Renal cortical epithelial cell (primary cell): ENCODE measurements around the gene TLE6. TPM values are rescaled to one million over a fixed set of nuclear protein-coding genes. Genes with fewer than 3 reads are reported as not detected.
"Not testable (repeated sequence)": the region's sequence is repeated elsewhere in the genome, so short reads cannot be mapped to it uniquely, and the experiment has no call there.

Source experiments
- DNase-seq: peaks from one replicate; pipeline ENCODE4 v3.0.0-alpha.2; 2011; ENCODE audit warnings: low read depth
- total RNA-seq: library from RNA; depleted of rRNA; stranded (reverse); fragments of >200 nt; gene quantifications from 2 replicates; pipeline ENCODE4 v1.2.3, GENCODE V29; 2014

Gene TLE6
- total RNA-seq, 1 donor from 2014 or later: 1.6 TPM

DNA sequence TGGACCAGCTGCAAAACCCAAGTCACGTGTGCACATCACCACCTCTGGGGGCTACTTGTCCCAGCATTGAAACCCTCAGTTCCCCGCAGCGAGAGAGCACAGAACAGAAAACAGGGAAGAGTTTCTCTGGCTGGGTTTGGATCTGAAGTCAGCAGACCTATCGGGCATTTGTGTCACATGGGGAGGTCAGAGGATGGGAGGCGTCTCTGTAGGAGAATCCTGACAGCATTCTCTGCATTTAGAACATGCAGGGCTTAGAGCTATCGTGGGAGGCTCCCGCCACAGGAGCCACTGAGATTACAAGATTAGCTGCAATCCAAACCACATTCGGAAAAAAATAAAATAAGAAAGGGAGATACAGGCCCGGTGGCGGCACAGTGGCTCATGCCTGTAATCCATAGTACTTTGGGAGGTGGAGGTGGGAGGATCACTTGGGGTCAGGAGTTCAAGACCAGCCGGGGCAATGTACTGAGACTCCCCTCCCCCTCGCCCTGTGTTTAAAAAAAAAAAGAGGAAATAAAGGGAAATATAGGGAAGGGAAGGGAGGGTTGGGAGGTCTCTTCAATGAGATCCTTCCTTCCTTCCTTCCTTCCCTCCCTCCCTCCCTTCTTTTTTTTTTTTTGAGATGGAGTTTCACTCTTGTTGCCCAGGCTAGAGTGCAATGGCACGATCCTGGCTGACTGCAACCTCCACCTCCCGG is 2.9 kb upstream of the TLE6 start:
- no peak for DNase-seq

GRCh38 chr19:2976609-2977000 is 759 bp upstream of the TLE6 start:
- no peak for DNase-seq

DNA sequence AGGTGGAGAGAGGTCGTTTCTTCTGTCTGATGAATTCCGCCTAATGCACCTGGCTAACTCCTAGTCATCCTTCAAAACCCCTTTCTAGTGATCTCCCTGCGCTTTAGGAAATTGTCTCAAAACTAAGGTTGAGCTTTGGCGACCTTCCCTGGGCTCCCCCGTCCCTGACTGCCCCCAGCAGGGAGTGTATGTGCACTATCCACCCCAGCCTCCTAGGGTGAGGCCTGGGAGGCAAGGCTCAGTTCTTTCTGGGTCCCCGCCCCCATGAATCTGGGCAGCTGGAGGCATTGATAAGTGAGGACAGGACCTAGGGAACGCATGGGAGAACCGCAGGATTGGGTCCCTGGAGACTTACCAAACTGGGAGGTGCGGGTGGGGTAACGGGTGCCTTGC is 378 bp downstream of the TLE6 start:
- DNase-seq: no peak

DNA sequence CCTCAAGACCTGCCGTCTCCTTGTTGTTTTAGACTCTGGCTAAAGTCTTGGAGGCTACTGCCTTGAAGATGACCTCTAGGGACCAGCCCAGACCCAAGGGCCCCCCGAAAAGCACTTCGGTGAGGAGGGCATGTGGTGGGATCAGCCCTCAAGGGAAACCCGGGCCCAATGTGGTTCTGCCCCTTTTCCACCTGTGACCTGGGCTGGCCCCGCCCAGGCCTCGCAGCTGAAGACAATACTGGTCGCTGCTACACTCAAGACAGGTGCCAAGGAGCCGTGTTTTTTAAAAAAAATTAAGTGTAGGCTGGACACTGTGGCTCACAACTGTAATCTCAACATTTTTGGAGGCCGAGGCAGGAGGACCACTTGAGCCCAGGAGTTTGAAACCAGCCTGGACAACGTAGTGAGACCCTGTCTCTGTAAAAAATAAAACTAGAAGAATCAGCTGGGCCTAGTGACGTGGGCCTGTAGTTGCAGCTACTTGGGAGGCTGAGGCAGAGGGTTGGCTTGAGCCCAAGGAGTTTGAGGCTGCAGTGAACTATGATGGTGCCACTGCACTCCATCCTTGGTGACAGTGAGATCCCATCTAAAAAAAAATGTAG is 903 bp downstream of the TLE6 start:
- DNase-seq: no peak

- DNase-seq: no peak
Measured at GRCh38 chr19:2978772-2979171, 1.4 kb downstream of the TLE6 start.

DNA sequence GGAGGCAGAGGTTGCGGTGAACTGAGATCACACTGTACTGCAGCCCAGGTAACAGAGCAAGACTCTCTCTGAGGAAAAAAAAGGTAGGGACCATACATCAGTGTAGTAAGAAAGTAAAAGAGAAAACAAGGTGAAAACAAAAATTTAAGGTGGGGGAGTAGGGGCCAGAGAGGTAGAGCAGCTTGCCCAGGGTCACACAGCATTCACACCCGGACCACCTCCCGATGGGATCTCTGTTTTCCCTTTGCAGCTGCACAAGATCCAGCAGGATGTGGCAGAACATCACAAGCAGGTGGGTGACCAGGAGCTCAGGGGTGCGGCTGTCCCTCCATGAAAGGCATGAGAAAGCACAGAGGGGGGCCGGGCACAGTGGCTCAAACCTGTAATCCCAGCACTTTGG is 4.5 kb downstream of the TLE6 start:
- no peak for DNase-seq

- no peak for DNase-seq
Measured at GRCh38 chr19:2982561-2982960, 5.2 kb downstream of the TLE6 start.

DNA sequence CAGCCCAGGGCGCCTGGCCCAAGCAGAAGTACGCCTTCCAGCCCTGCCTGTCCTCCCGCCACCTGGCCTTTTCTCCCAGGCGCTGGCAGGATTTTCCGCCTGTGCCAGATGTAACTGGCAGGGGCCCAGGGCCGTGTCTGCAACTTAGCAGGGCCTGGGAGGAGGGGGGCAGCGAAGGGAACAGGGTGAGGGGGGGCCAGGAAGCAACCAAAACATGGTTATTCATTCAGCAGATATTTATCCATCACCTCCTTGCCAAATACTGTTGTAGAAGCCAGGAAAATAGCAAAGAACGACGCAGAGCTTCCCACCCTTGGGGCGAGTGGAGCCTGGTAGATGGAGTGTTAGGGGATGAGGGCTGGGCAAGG is 5.6 kb downstream of the TLE6 start:
- peak; percentile 27 for DNase-seq

- peak; percentile 46 for DNase-seq
Measured at GRCh38 chr19:2983351-2984214, 6.2 kb downstream of the TLE6 start.

DNA sequence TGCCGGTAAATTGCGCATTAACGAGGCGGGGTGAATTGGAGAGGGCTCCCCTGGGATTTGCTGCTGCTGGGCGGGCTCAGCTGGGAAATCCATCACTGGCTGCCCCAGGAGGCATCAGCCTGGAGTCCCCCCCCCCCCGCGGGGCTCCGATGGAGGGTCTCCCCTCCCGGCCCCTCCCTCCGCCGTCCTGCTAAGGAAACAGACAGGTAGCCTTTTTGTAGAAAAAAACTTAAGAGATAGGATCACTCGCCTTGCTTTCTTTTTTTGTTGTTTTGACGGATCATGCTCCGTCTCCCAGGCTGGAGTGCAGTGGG is 6.8 kb downstream of the TLE6 start:
- DNase-seq: no peak

DNA sequence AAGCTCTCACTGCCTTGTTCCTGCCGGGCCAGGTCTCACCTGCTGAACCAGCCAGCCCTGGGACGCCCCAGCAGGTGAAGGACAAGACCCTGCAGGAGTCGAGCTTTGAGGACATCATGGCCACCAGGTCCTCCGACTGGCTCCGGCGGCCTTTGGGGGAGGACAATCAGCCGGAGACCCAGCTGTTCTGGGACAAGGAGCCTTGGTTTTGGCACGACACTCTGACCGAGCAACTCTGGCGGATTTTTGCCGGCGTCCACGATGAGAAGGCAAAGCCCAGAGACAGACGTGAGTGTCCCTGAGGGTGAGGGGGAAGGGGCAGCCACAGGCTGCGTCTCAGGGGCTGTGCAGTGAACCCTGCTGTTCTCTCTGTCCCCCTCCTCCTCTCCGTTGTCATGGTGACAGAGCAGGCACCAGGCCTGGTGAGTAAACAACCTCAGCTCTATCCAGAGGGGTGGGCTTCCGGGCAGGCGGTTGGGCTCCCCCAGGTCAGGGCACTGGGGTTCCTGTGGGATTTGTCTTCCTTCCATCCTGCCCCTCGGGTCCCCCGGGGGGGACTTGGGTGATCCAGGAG is 9.7 kb downstream of the TLE6 start:
- DNase-seq: no peak

DNA sequence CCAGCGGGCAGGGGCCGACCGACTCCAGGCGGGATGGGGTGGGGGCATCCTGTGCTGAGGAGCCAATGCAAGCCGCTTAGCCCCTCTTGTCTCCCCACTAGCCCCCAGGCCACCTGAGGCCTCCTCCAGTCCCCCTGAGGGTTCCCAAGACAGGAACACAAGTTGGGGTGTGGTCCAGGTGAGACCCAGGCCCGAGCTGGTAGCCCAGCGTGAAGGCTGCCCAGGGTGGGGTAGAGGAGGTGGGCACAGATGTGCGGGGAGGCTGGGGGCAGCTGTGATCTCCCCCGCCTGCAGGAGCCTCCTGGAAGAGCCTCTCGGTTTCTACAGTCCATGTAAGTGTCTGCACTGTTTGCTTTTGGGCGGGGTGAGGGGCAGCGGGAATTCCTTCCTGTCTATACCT is 10.4 kb downstream of the TLE6 start:
- no peak for DNase-seq

GRCh38 chr19:2988568-2988967 is 11.2 kb downstream of the TLE6 start:
- no peak for DNase-seq

GRCh38 chr19:2989236-2989946 is 12.0 kb downstream of the TLE6 start:
- no peak for DNase-seq

- DNase-seq: not testable (repeated sequence)
Measured at GRCh38 chr19:2992333-2992732, 15.0 kb downstream of the TLE6 start.

GRCh38 chr19:2992958-2993357 is 15.6 kb downstream of the TLE6 start:
- DNase-seq: no peak

GRCh38 chr19:2993579-2993978 is 16.2 kb downstream of the TLE6 start:
- no peak for DNase-seq

DNA sequence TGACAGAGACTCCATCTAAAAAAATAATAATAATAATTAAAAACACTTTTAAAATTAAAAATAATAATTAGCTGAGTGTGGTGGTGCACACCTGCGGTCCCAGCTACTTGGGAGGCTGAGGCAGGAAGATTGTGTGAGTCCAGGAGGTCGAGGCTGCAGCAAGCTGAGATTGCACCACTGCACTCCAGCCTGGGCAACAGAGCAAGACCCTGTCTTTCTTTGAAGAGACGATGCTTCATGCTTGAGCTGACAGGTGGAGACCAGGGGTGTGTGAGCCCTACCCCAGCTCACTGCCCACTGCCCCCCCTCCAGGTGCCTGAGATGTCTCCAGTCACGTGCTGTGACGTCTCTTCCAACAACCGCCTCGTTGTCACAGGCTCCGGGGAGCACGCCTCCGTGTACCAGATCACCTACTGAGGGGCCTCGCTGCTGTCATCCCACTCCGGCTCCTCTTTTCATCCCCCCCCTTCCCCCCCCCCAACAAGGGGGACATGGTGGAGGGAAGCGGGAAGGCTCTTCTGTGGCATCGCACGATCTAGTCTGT is 17.3 kb downstream of the TLE6 start:
- DNase-seq: no peak

DNA sequence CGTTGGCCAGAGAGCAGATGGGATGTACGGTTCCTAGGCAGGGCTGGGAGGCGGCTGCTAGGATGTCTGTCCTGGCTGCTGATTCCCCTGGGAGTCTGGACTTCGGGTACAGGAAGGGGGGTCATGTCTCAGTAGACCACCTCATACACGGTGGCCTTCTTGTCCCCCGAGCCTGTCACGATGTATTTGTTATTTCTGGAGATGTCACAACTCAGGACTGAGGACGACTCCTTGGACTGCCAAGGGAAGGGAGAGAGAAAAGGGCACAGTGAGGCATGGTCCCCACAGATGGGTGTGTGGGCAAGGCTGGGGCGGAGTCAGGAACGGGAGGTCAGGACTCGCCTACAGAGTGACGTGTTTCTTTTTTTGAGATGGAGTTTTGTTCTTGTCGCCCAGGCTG is 20.4 kb downstream of the TLE6 start:
- DNase-seq: no peak

GRCh38 chr19:2998642-2999041 is 21.3 kb downstream of the TLE6 start:
- DNase-seq: no peak

GRCh38 chr19:3001235-3001800 is 24.0 kb downstream of the TLE6 start:
- DNase-seq: no peak

DNA sequence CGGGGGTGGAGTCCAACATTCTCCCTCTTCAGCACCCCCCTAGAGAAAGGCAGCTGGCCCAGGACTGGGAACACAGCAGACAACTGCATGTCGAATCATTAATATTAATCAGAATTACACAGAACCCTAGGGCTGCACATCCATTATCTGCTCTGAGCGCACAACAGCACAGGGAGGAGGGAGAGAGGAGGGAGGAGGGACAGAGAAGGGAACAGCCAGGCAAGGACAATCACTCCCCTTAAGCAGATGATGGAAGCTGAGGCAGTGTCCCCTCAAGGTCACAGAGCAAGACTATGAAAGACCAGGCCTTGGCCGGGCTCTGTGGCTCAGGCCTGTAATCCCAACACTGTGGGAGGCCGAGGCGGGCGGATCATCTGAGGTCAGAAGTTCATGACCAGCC is 25.7 kb downstream of the TLE6 start:
- no peak for DNase-seq
